NCI-H1105 treated with DMSO at 0.1 percent for 48 hours (cell line): Measurements from ENCODE around the gene ULK1.

Experiments
- DNase-seq: peaks from one replicate; lab custom pipeline; 2025; lab: John Stamatoyannopoulos, UW

ULK1 gene

GRCh38 chr12:131892711-131893604 is 1.5 kb upstream of the ULK1 start:
- no peak for DNase-seq

- DNase-seq, result no peak
Measured at GRCh38 chr12:131893605-131894312, 663 bp upstream of the ULK1 start.

- DNase-seq, result no peak
Measured at GRCh38 chr12:131894981-131895639, 688 bp downstream of the ULK1 start.

DNA sequence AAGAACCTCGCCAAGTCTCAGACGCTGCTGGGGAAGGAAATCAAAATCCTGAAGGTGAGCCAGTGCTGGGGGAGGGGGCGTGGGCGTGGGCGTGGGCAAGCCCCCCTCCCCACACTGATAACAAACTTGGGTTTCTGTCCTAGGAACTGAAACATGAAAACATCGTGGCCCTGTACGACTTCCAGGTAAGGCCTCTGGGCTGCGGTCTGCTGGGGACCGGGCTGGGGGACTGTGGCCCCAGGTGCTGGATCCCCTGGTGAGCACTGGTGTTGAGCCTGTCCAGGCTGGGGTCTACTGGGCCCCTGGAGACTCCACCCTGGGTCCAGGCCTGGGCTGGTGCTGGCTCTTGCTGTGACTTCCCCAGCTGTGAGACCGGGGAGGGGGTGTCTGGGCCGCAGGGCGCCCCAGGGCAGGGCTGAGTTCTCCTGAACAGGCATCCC is 1.2 kb downstream of the ULK1 start:
- DNase-seq, result no peak

GRCh38 chr12:131896080-131896810 is 1.8 kb downstream of the ULK1 start:
- DNase-seq, result peak; percentile 65

DNA sequence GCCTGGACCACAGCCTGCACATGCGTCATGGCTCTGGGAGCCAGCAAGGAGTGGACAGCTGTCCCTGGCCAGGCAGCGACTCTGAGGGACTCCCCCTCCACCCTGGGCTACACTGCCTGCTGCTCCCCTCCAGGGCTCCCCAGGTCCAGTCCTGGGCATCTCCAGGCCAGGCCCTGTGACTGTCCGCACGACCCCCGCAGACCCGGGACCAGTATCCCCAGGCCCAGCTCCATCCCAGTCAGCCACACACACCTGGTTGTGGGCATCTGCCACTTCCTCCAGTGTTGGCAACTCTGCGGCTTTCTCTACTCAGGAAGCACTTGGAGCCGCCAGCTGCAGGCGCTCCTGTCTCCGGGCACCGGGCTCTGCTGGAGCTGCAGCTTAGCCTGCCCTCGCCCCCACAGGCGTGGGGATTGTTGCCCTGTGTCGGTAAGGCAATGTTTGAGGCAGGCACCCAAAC is 2.4 kb downstream of the ULK1 start:
- no peak for DNase-seq

- no peak for DNase-seq
Measured at GRCh38 chr12:131897276-131897675, 2.9 kb downstream of the ULK1 start.

DNA sequence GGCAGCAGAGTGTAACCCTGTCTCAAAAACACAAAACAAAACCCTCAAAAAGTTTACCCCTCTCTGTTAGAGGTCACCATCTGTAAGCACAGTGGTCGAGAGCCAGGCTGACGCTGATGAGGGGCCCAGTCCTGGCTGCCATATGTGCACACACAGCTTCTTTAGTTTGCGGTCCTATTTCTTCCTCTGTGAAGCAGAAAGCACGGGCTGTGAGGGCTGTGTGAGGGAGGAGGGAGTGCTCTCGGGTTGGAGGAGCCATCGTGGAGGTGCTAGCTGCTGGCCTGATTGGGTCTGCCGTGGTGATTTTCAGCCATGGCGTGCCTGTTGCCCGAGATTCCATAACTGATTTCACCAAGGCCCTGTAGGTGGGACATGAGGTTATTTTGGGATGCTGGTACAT is 3.5 kb downstream of the ULK1 start:
- DNase-seq, result no peak

DNA sequence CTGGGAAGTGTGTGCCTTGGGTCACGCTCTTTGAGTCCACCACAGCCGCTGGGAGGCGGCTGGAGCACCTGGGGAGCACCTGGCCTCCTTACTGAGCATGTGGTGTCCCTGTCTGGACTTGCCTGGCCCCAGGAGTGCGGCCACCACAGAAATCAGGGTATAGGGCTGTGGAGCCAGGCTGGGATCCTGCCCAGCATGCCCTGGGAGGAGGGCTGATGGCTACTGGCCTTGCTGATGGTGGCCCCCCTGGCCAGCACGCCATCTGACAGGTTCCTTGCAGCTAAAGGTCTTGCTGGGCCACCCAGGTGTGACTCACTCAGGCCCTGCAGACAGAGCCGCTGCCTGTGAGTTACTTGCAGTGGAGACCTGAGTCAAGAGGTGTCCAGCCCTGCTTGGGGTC is 6.0 kb downstream of the ULK1 start:
- DNase-seq, result no peak

GRCh38 chr12:131901431-131902331 is 7.3 kb downstream of the ULK1 start:
- DNase-seq, result no peak

DNA sequence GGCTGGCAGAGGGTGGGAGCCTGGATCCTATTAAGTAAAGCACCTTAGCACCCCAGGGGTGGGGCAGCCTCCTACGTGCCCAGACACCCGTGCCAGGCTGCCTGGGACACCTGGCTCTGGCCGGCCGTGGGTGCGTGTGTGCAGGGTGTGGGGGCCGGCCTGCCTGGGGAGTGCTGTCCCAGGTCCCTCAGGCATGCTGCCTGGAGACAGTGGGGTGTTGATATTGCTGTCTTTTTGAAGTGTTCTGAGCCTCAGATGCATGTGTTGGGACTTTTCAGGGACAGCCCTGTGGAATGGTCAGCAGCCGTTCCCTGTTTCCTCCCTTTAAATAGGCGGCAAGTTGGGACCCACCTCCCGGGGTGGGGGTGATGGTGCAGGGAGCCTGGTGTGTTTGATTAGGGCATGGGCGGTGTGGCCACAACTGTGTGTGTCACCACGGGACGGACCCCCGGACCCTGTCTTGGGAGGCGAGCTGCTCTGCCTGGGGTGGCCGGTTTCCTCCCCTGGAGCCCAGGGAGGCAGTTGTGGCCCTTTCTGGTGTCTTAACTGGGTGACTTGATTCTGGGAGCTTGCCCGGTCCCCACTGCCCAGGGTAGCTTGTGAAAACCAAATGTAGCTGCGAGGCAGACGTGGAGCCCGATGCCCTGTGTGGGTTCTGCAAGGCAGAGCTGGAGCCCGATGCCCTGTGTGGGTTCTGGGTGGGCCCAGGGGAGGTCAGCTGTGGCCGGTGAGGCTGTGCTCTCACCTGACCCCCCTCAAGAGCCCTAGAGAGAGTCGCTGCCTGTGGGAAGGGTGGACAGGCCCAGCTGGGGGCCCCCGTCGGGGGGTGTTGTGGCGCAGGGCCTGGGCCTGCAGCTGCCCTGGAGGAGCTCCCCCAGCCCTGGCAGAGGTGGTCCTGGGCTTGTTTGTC is 8.2 kb downstream of the ULK1 start:
- no peak for DNase-seq

- DNase-seq, result no peak
Measured at GRCh38 chr12:131903270-131904255, 9.1 kb downstream of the ULK1 start.

DNA sequence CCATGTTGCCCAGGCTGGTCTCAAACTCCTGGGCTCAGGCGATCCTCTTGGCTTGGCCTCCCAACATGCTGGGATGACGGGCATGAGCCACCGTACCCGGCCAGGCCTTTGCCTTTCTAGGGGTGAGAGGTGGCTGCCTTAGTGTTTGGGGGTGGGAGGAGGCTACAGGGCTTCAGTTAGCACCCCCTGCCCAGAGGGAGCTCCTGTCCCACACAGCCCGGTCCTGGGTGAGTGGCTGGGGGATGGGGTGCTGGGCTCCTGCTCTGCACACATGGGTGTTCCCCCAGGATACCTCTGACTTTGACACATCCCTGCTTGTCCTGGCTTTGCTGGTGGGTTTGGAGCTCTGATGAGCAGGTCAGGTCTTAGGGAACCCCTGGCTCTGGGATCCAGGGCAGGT is 9.9 kb downstream of the ULK1 start:
- no peak for DNase-seq

DNA sequence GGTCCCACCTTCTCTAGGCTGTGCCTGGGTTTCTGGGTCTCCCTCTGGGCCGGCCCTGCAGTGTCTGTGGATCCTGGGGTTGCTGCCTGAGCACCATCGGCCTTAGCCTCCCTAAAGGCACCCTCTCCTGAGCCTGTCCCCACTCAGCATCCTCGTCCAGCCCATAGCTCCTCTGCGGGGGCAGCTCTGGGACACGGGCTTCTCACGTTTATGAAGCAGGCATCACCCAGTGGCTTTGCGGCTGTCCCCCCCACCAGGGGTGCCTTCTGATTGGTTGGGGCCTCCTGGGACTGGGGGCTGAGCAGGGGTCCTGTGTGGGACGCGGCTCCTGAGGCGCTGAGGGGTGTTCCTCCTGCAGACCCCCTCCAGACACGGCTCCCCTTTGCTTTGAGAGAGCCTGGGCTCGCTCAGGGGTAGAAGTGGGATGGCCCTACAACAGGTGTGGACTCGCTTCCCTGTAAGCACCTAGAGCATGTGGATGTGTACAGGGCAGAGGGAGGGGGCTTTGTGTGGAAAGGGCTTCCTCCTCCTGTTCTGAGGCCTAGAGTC is 10.7 kb downstream of the ULK1 start:
- no peak for DNase-seq

GRCh38 chr12:131905630-131906091 is 11.2 kb downstream of the ULK1 start:
- no peak for DNase-seq

- DNase-seq, result no peak
Measured at GRCh38 chr12:131907379-131908091, 13.1 kb downstream of the ULK1 start.
